ENCODE results near the gene C17orf107.
"Not testable (repeated sequence)": the region's sequence is repeated elsewhere in the genome, so short reads cannot be mapped to it uniquely, and the experiment has no call there.

Gene C17orf107

DNA sequence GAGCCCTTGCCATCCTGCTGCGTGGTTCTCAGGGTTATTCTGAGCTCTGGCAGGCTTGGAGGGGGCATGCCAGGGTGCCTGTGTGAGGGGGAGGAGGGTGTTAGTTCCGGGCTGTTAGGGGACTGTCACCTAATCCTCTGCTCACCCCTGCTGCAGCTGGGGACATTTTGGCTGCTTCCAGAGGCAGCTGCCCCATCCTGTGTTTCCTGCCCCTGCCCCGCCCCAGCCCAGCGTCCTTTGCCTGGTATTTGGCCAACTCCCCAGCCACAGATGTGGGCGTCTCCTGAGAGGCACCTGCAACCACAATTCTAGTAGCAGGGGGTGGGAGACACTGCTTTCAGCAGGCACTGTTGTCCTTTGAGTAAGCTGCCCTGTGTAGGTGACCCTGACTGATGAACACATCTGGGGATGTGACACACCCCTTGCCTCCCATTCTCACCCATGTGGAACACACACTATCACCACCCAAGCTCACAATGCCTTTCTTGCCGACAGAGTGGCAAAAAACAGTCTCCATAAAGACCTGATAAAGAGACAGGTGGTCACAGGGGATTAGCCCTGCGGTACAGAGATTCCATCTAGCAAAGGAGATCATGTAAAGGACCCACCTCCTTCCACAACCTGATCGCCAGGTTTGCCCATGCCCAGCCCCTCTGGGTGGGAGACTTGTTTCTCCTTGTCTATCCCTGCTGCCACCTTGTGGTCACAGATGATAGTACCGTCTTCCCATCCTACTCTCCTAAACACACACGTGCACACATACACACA lies 3.9 kb downstream of the C17orf107 start, which contains the start of gene CHRNE:
TSS of gene CHRNE (minus strand) at position 48 of the 768 bp plus-strand sequence. CDS start at position 13, 35 bp downstream.
- Histone ChIP-seq H3K79me1 (ENCODE audit: low read length) (no peaks in the 10 kb centered on the region), H3K56ac (ENCODE audit: low read length) (no peak within 1 kb of the TSS), H2AK5ac (ENCODE audit: low read length) (peak within 1 kb of the TSS; percentile 30), H3K18ac (ENCODE audit: low read length) (no peak within 1 kb of the TSS), H3K9ac (ENCODE audit: low read length) (no peak within 1 kb of the TSS), H3K27ac (ENCODE audit: low read depth, low read length) (no peak within 1 kb of the TSS), H3K4me1 (ENCODE audit: control insufficient read depth, low read depth, low read length) (peaks cover under 1% of the 10 kb centered on the region), H3K23ac (ENCODE audit: low read length) (no peak within 1 kb of the TSS), H4K8ac (ENCODE audit: low read depth, low read length) (no peak within 1 kb of the TSS), H4K5ac (ENCODE audit: low read length) (no peak within 1 kb of the TSS), H3K4me2 (ENCODE audit: low read length) (no peak within 1 kb of the TSS), H3K36me3 (ENCODE audit: control insufficient read depth, insufficient read depth, low read length) (no peaks in the 10 kb centered on the region), H2BK15ac (replicated peaks; ENCODE audit: low read depth) (no peak within 1 kb of the TSS), H3K4ac (ENCODE audit: low read depth, low read length) (no peak within 1 kb of the TSS), H3K79me2 (ENCODE audit: control insufficient read depth, insufficient read depth, low read length) (no peaks in the 10 kb centered on the region), H2BK120ac (ENCODE audit: low read depth, low read length) (no peak within 1 kb of the TSS), H2BK5ac (ENCODE audit: low read length) (no peak within 1 kb of the TSS), H3K27me3 (ENCODE audit: insufficient read depth, low read length, poor library complexity) (no peaks in the 10 kb centered on the region), H3K4me3 (ENCODE audit: low read length) (no peak within 1 kb of the TSS)
- WGBS (ENCODE audit: extremely low coverage, insufficient coverage, low lambda C conversion rate): no CpG with 5 or more reads among the region's 10 CpGs
- peak; percentile 92 for DNase-seq

DNA sequence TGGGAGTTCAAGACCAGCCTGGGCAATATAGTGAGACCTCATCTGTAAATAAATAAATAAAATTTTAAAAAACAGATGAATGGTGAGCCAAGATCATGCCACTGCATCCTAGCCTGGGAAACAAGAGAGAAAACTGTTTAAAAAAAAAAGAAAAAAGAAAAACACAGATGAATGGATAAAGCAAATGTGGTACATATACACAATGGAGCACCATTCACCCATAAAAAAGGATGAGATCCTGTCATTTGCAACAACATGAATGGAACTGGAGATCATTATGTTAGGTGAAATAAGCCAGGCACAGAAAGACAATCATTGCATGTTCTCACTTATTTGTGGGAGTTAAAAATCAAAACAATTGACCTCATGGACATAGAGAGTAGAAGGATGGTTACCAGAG lies 7.3 kb downstream of the C17orf107 start:
- not testable (repeated sequence) for H3K27me3 ChIP-seq (ENCODE audit: insufficient read depth, low read length, poor library complexity); H3K4me1 ChIP-seq (ENCODE audit: control insufficient read depth, low read depth, low read length)

DNA sequence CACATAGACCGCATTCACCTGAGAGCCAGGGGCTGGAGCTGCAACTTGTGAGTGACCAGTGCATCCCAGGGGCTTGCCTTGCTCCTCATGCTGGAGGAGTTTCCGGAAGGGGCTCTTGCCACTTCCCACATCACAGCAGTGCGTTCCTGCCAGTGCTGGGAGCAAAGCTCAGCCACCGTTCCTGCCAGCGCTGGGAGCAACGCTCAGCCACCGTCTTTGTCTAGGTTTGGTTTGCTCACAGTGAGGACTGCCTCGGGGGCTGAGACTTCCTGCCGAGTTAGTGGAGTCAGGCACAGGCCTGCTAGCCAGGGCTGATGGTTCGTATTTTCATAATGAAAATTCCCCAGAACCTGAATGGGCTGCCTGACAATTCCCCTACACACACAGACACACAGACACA lies 9.0 kb downstream of the C17orf107 start:
- Histone ChIP-seq H3K4me1 (ENCODE audit: control insufficient read depth, low read depth, low read length) (peaks cover 4% of the 10 kb centered on the region), H3K4me3 (ENCODE audit: low read length) (no peak overlapping the region), H3K79me2 (ENCODE audit: control insufficient read depth, insufficient read depth, low read length) (no peaks in the 10 kb centered on the region), H3K4ac (ENCODE audit: low read depth, low read length) (peak overlapping the region; percentile 81), H3K4me2 (ENCODE audit: low read length) (no peak overlapping the region), H4K5ac (ENCODE audit: low read length) (no peak overlapping the region), H3K23ac (ENCODE audit: low read length) (no peak overlapping the region), H2BK5ac (ENCODE audit: low read length) (no peak overlapping the region), H3K27me3 (ENCODE audit: insufficient read depth, low read length, poor library complexity) (no peaks in the 10 kb centered on the region), H2BK120ac (ENCODE audit: low read depth, low read length) (no peak overlapping the region), H2AK5ac (ENCODE audit: low read length) (no peak overlapping the region), H3K9ac (ENCODE audit: low read length) (peak overlapping the region; percentile 53), H3K36me3 (ENCODE audit: control insufficient read depth, insufficient read depth, low read length) (no peaks in the 10 kb centered on the region), H3K18ac (ENCODE audit: low read length) (no peak overlapping the region), H3K79me1 (ENCODE audit: low read length) (no peaks in the 10 kb centered on the region), H3K56ac (ENCODE audit: low read length) (peak overlapping the region; percentile 84), H3K27ac (ENCODE audit: low read depth, low read length) (peak overlapping the region; percentile 34), H2BK15ac (replicated peaks; ENCODE audit: low read depth) (no peak overlapping the region), H4K8ac (ENCODE audit: low read depth, low read length) (no peak overlapping the region)
- WGBS (ENCODE audit: extremely low coverage, insufficient coverage, low lambda C conversion rate): no CpG with 5 or more reads among the region's 10 CpGs
- DNase-seq: peak; percentile 90

More for the DNA sequence above, 7.3 kb downstream of the C17orf107 start:
- H3K4ac ChIP-seq (ENCODE audit: low read depth, low read length); H3K79me2 ChIP-seq (ENCODE audit: control insufficient read depth, insufficient read depth, low read length); H3K56ac ChIP-seq (ENCODE audit: low read length); H2AK5ac ChIP-seq (ENCODE audit: low read length); DNase-seq; H2BK120ac ChIP-seq (ENCODE audit: low read depth, low read length); H3K23ac ChIP-seq (ENCODE audit: low read length); H2BK15ac ChIP-seq (replicated peaks; ENCODE audit: low read depth); H3K4me2 ChIP-seq (ENCODE audit: low read length); H4K8ac ChIP-seq (ENCODE audit: low read depth, low read length); H3K4me3 ChIP-seq (ENCODE audit: low read length); H4K5ac ChIP-seq (ENCODE audit: low read length); H3K27ac ChIP-seq (ENCODE audit: low read depth, low read length); H3K9ac ChIP-seq (ENCODE audit: low read length); H3K18ac ChIP-seq (ENCODE audit: low read length); H3K79me1 ChIP-seq (ENCODE audit: low read length); H2BK5ac ChIP-seq (ENCODE audit: low read length); H3K36me3 ChIP-seq (ENCODE audit: control insufficient read depth, insufficient read depth, low read length): not testable (repeated sequence)

DNA sequence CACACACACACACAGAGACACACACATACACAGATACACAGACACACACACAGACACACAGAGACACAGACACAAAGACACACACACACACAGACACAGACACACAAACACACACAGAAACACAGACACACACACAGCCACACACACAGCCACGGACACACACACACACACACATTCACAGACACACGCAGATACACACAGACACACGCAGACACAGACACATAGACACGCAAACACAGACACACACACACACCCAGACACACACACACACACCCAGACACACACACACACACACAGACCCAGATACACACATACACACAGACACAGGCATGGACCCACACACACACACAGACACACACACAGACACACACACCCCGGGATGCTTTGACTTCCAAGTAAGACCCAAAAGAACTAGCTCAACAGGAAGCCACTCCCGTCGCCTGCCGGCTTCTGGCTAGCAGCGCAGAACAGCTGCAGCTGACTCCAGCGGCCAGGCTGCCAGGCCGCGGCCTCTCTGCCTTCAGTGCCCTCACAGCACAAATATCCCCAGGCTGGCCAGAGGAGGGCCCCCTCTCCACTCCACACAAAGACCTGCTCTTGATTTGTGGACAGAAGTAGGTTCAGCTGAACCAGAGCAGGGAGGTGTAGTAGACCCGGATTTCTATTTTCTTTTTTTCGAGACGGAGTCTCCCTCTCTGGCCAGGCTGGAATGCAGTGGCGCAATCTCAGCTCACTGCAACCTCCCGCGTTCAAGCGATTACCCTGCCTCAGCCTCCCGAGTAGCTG lies 9.6 kb downstream of the C17orf107 start:
- H3K56ac ChIP-seq (ENCODE audit: low read length): peak overlapping the region; percentile 84
- H3K79me1 ChIP-seq (ENCODE audit: low read length): no peaks in the 10 kb centered on the region
- WGBS (ENCODE audit: extremely low coverage, insufficient coverage, low lambda C conversion rate): no CpG with 5 or more reads among the region's 20 CpGs
- peaks cover 4% of the 10 kb centered on the region for H3K4me1 ChIP-seq (ENCODE audit: control insufficient read depth, low read depth, low read length)
- H3K27me3 ChIP-seq (ENCODE audit: insufficient read depth, low read length, poor library complexity): no peaks in the 10 kb centered on the region
- no peak overlapping the region for H4K8ac ChIP-seq (ENCODE audit: low read depth, low read length)
- no peak overlapping the region for H3K4me3 ChIP-seq (ENCODE audit: low read length)
- DNase-seq: peak; percentile 98
- no peak overlapping the region for H2BK15ac ChIP-seq (replicated peaks; ENCODE audit: low read depth)
- peak overlapping the region; percentile 81 for H3K4ac ChIP-seq (ENCODE audit: low read depth, low read length)
- no peak overlapping the region for H2BK120ac ChIP-seq (ENCODE audit: low read depth, low read length)
- H2BK5ac ChIP-seq (ENCODE audit: low read length): peak overlapping the region; percentile 30
- H2AK5ac ChIP-seq (ENCODE audit: low read length): no peak overlapping the region
- no peak overlapping the region for H3K23ac ChIP-seq (ENCODE audit: low read length)
- no peaks in the 10 kb centered on the region for H3K36me3 ChIP-seq (ENCODE audit: control insufficient read depth, insufficient read depth, low read length)
- no peak overlapping the region for H3K18ac ChIP-seq (ENCODE audit: low read length)
- no peak overlapping the region for H3K4me2 ChIP-seq (ENCODE audit: low read length)
- peak overlapping the region; percentile 34 for H3K27ac ChIP-seq (ENCODE audit: low read depth, low read length)
- H3K79me2 ChIP-seq (ENCODE audit: control insufficient read depth, insufficient read depth, low read length): no peaks in the 10 kb centered on the region
- no peak overlapping the region for H4K5ac ChIP-seq (ENCODE audit: low read length)
- H3K9ac ChIP-seq (ENCODE audit: low read length): peak overlapping the region; percentile 53

DNA sequence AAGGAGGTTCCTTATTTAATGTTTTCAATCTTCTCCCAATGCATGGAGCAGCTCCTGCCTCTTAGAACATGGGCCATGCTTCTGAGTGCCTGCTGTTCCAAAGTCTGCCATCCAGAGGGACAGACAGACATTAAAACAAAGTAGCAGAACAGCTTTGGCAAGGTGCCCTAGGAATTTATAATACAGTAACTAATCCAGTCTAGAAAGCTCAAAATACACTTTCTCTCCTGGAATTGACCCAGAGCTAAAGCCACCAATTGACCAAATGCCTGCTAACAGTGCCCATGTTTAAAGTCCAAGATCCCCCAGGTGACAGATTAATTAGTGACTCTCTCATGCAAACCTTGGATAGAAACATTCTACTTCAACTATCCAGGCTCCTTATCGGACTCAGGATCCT lies 14.7 kb downstream of the C17orf107 start:
- WGBS (ENCODE audit: extremely low coverage, insufficient coverage, low lambda C conversion rate): no CpG with 5 or more reads among the region's 1 CpG
- Histone ChIP-seq H3K36me3 (ENCODE audit: control insufficient read depth, insufficient read depth, low read length) (no peaks in the 10 kb centered on the region), H3K18ac (ENCODE audit: low read length) (no peak overlapping the region), H3K79me1 (ENCODE audit: low read length) (no peaks in the 10 kb centered on the region), H2BK5ac (ENCODE audit: low read length) (no peak overlapping the region), H3K4me3 (ENCODE audit: low read length) (no peak overlapping the region), H3K56ac (ENCODE audit: low read length) (no peak overlapping the region), H3K4ac (ENCODE audit: low read depth, low read length) (no peak overlapping the region), H3K4me2 (ENCODE audit: low read length) (no peak overlapping the region), H4K5ac (ENCODE audit: low read length) (no peak overlapping the region), H3K27me3 (ENCODE audit: insufficient read depth, low read length, poor library complexity) (no peaks in the 10 kb centered on the region), H3K23ac (ENCODE audit: low read length) (no peak overlapping the region), H3K27ac (ENCODE audit: low read depth, low read length) (no peak overlapping the region), H2AK5ac (ENCODE audit: low read length) (no peak overlapping the region), H3K79me2 (ENCODE audit: control insufficient read depth, insufficient read depth, low read length) (no peaks in the 10 kb centered on the region), H2BK15ac (replicated peaks; ENCODE audit: low read depth) (no peak overlapping the region), H2BK120ac (ENCODE audit: low read depth, low read length) (no peak overlapping the region), H3K4me1 (ENCODE audit: control insufficient read depth, low read depth, low read length) (no peaks in the 10 kb centered on the region), H3K9ac (ENCODE audit: low read length) (no peak overlapping the region), H4K8ac (ENCODE audit: low read depth, low read length) (no peak overlapping the region)
- DNase-seq: no peak

Measured in mesendoderm (in vitro differentiated cells).